Activated CD8-positive, alpha-beta T cell treated with anti-CD3 and anti-CD28 coated beads for 36 hours (primary cell): Measurements from ENCODE around the gene CHTOP. TPM values are rescaled to one million over a fixed set of nuclear protein-coding genes. Genes with fewer than 3 reads are reported as not detected.

Experiments
- ATAC-seq: fragments of 200-7000 bp; cut with Tn5 transposase; one replicate; pipeline ENCODE4 v1.10.0; 2021; ENCODE audit warnings: mild to moderate bottlenecking, moderate library complexity
- CTCF ChIA-PET: fragments of 350-600 bp; sonication (Branson Sonifier 250); formaldehyde crosslinking; loops from one replicate; lab custom pipeline; 2021; ENCODE audit warnings: antibody characterized with exemption; lab: Charles Lee
- POLR2A ChIA-PET: fragments of 350-600 bp; sonication (Branson Sonifier 250); formaldehyde crosslinking; loops from one replicate; lab custom pipeline; 2021; ENCODE audit warnings: antibody characterized with exemption; lab: Charles Lee
- DNase-seq: peaks from one replicate; pipeline ENCODE4 v3.0.0-alpha.2; 2020
- H3K27ac Mint-ChIP-seq: one replicate; pipeline ENCODE4 v1.8.0; 2021; ENCODE audit warnings: mild to moderate bottlenecking, mixed read lengths
- H3K27me3 Mint-ChIP-seq: one replicate; pipeline ENCODE4 v1.8.0; 2021; ENCODE audit warnings: mixed read lengths
- H3K36me3 Mint-ChIP-seq: one replicate; pipeline ENCODE4 v1.8.0; 2021; ENCODE audit warnings: low read depth, mixed read lengths
- H3K4me1 Mint-ChIP-seq: one replicate; pipeline ENCODE4 v1.8.0; 2021; ENCODE audit warnings: low read depth, mixed read lengths
- H3K4me3 Mint-ChIP-seq: one replicate; pipeline ENCODE4 v1.8.0; 2021; ENCODE audit warnings: mild to moderate bottlenecking, moderate library complexity, mixed read lengths
- H3K9me3 Mint-ChIP-seq: one replicate; pipeline ENCODE4 v1.8.0; 2021; ENCODE audit warnings: mixed read lengths
- CTCF ChIP-seq: fragments of 200-600 bp; IDR thresholded peaks from one replicate; pipeline ENCODE4 v1.8.0; 2022; ENCODE audit warnings: antibody characterized with exemption, mild to moderate bottlenecking
- intact Hi-C: fragments of 100-400 bp; cut with micrococcal nuclease; formaldehyde crosslinking; loops from one replicate; pipeline ENCODE4 v1.10.0; 2022
- total RNA-seq, 2 experiments: library from RNA; stranded (reverse); gene quantifications; one replicate each; pipeline ENCODE4 v1.2.3, GENCODE V29; 2021

CHTOP gene
- total RNA-seq, 2 experiments from 2014 or later = 76.8 to 83.2 TPM

GRCh38 chr1:153602749-153603148, 31.1 kb upstream of the CHTOP start:
- H3K4me3 Mint-ChIP-seq = no peak overlapping the region
- no peak for TF ChIP-seq CTCF
- intact Hi-C loops = no loop called here
- ChIA-PET CTCF (interaction anchor here (1.7 to 5.9 kb wide), 2 partner anchors 14 to 92 kb away, joined by 7 to 29 read pairs; partner anchors contain the start of gene S100A14), POLR2A (interaction anchor here (1.0 to 1.2 kb wide), 3 partner anchors 9 to 30 kb away, joined by 3 read pairs; no protein-coding TSS in a partner anchor)
- ATAC-seq (no peak), DNase-seq (no peak)
- H3K27me3 Mint-ChIP-seq = no peaks in the 10 kb centered on the region
- H3K36me3 Mint-ChIP-seq = no peaks in the 10 kb centered on the region
- H3K27ac Mint-ChIP-seq = no peak overlapping the region
- no peaks in the 10 kb centered on the region for H3K9me3 Mint-ChIP-seq
- H3K4me1 Mint-ChIP-seq = peaks cover 11% of the 10 kb centered on the region

- TF ChIP-seq CTCF = no peak
- no peak overlapping the region for H3K27ac Mint-ChIP-seq
- H3K9me3 Mint-ChIP-seq = no peaks in the 10 kb centered on the region
- ATAC-seq = no peak
- H3K36me3 Mint-ChIP-seq = no peaks in the 10 kb centered on the region
- H3K4me3 Mint-ChIP-seq = no peak overlapping the region
- H3K4me1 Mint-ChIP-seq = peaks cover 3% of the 10 kb centered on the region
- CTCF ChIA-PET = interaction anchor here (1.7 to 5.9 kb wide), 2 partner anchors 11 to 111 kb away, joined by 5 to 29 read pairs; partner anchors contain the start of gene S100A14
- H3K27me3 Mint-ChIP-seq = no peaks in the 10 kb centered on the region
- intact Hi-C loops = no loop called here
- DNase-seq = no peak
- POLR2A ChIA-PET = no interaction called here
Measured at GRCh38 chr1:153606194-153606593, 27.7 kb upstream of the CHTOP start.

DNA sequence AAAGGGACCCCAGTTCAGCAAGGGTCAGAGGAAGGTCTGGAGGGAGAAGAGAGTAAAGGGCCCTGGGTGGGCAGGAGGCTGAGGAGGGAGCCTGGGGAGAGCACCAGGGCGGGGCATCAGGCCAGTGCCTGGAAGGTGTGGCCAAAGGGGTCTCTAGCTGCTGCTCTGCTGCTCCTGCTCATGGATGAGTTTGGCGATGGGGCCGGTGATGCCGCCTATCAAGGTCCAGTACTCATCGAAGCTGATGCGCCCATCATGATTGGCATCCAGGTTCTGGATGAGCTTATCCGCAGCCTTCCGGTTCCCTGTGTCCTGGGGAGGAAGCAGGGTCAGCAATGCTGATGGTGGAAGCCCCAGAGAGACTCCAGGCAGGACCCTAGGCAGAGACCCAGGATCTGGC, 26.5 kb upstream of the CHTOP start:
- no peak for DNase-seq
- Mint-ChIP-seq H3K36me3 (no peaks in the 10 kb centered on the region), H3K27me3 (no peaks in the 10 kb centered on the region), H3K27ac (no peak overlapping the region), H3K4me3 (no peak overlapping the region), H3K4me1 (peaks cover 3% of the 10 kb centered on the region), H3K9me3 (no peaks in the 10 kb centered on the region)
- ChIA-PET CTCF (interaction anchor here (1.3 to 5.9 kb wide), 3 partner anchors 10 to 112 kb away, joined by 3 to 29 read pairs (median 5); partner anchors contain the start of gene S100A14), POLR2A (interaction anchor here (1.0 to 1.4 kb wide), 2 partner anchors 11 to 22 kb away, joined by 3 read pairs; no protein-coding TSS in a partner anchor)
- ATAC-seq = no peak
- TF ChIP-seq CTCF = no peak
- intact Hi-C loops = no loop called here

DNA sequence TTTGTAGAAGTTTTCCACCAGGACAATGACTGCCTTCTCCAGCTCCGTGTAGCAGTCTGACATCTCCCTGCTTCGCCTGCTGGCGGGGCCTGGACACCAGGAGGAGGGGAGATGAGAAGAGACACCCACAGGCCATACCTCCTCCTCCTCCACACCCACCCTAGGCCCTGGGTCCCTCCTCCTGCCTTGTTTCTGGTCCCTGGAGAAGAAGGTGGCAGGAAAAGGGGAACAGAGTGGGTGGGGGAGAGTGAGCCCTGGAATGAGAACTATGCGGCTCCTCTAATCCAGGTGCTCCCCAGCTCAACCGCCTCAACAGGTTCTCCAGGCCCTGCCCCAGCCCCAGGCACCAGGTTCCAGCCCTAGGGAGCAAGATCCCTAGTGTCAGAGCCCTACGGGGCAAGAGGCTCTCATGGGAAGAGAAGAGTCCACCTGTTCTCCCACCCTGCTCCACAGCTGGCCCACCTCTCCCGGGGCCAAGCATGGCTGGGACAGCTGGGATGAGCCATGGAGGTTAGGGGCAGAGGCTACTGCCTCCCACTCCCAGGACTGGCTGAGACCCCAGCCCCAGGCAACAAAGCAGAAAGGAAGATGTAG, 25.7 kb upstream of the CHTOP start:
- no peak overlapping the region for H3K27ac Mint-ChIP-seq
- no peak for TF ChIP-seq CTCF
- intact Hi-C loops = no loop called here

More for the DNA sequence above, 25.7 kb upstream of the CHTOP start:
- Mint-ChIP-seq H3K4me1 (no peaks in the 10 kb centered on the region), H3K9me3 (no peaks in the 10 kb centered on the region), H3K4me3 (no peak overlapping the region), H3K27me3 (no peaks in the 10 kb centered on the region), H3K36me3 (no peaks in the 10 kb centered on the region)
- ChIA-PET CTCF (interaction anchor here (1.3 to 5.9 kb wide), 3 partner anchors 9 to 113 kb away, joined by 3 to 29 read pairs (median 5); partner anchors contain the start of gene S100A14), POLR2A (interaction anchor here (1.4 kb wide), 1 partner anchor 22 kb away, joined by 3 read pairs; no protein-coding TSS in a partner anchor)
- ATAC-seq = no peak
- no peak for DNase-seq
